ENCODE measurements around the gene WNK1.

GRCh38 chr12:817941-818600 lies 65.7 kb downstream of the WNK1 start:
- no peak for TF ChIP-seq EGR1 (IDR thresholded peaks at IDR 0.05; ENCODE audit: borderline replicate concordance, low read depth, low read length)
- no peak for TF ChIP-seq CTCF (IDR thresholded peaks at IDR 0.05; ENCODE audit: control extremely low read depth in 1 of 3, insufficient read depth in 1 of 3, low read depth in 1 of 3, low read length in 3 of 3)
- TF ChIP-seq EZH2 (IDR thresholded peaks at IDR 0.05; ENCODE audit: low read depth, low read length, severe bottlenecking), result no peak
- no peak for TF ChIP-seq POLR2A (IDR thresholded peaks at IDR 0.05; ENCODE audit: control extremely low read depth in 1 of 2, low read depth in 2 of 2, low read length in 2 of 2)
- TF ChIP-seq CHD7 (IDR thresholded peaks at IDR 0.05; ENCODE audit: insufficient replicate concordance, low read length), result no peak
- TF ChIP-seq BCL11A (IDR thresholded peaks at IDR 0.05; ENCODE audit: low read depth in 2 of 2, low read length in 2 of 2), result no peak
- TF ChIP-seq SP2 (IDR thresholded peaks at IDR 0.05; ENCODE audit: low read length), result no peak
- TF ChIP-seq MAX (IDR thresholded peaks at IDR 0.05), result no peak
- TF ChIP-seq RAD21 (IDR thresholded peaks at IDR 0.05 in 1 of 2, conservative IDR thresholded peaks at IDR 0.05 in 1 of 2; ENCODE audit: low read depth in 2 of 2, low read length in 2 of 2), result no peak
- no peak for TF ChIP-seq SIRT6 (IDR thresholded peaks at IDR 0.05; ENCODE audit: low read length)
- no peak for TF ChIP-seq EP300 (IDR thresholded peaks at IDR 0.05; ENCODE audit: borderline replicate concordance in 1 of 2, low read depth in 2 of 2, low read length in 2 of 2)
- TF ChIP-seq MAFK (IDR thresholded peaks at IDR 0.05; ENCODE audit: low read depth, low read length), result no peak
- no peak for TF ChIP-seq CBX8 (IDR thresholded peaks at IDR 0.05; ENCODE audit: borderline replicate concordance, low read depth, low read length)

Measured in H1 (cell line).